Measurements from ENCODE around the gene FTO.

FTO gene

GRCh38 chr16:53905028-53905427 lies 201.1 kb downstream of the FTO start:
- no peaks in the 10 kb centered on the region for H3K36me3 ChIP-seq (replicated peaks; ENCODE audit: insufficient read depth, low read length)
- TF ChIP-seq EZH2phosphoT487 (IDR thresholded peaks at IDR 0.05; ENCODE audit: low read length) (no peak), EZH2 (optimal IDR thresholded peaks at IDR 0.05; ENCODE audit: low read depth, low read length) (no peak), CTCF (IDR thresholded peaks at IDR 0.05; ENCODE audit: low read length) (no peak)
- no peaks in the 10 kb centered on the region for H3K9me2 ChIP-seq (replicated peaks; ENCODE audit: insufficient read depth, low read length)
- no peaks in the 10 kb centered on the region for H4K20me1 ChIP-seq (ENCODE audit: insufficient read depth, low read length)
- no peaks in the 10 kb centered on the region for H3K9me3 ChIP-seq (replicated peaks; ENCODE audit: insufficient read depth, low read length)
- H3K9ac ChIP-seq (ENCODE audit: low read length): no peak overlapping the region
- no peak overlapping the region for H3K4me2 ChIP-seq (ENCODE audit: low read depth, low read length)
- no peak overlapping the region for H3K4me3 ChIP-seq (ENCODE audit: low read length)
- no peaks in the 10 kb centered on the region for H3K27me3 ChIP-seq (replicated peaks; ENCODE audit: insufficient read depth, low read length)
- H2AFZ ChIP-seq (ENCODE audit: low read length): no peak overlapping the region
- no peaks in the 10 kb centered on the region for H3F3A ChIP-seq (ENCODE audit: insufficient read depth, low read length)
- no peaks in the 10 kb centered on the region for H3K79me2 ChIP-seq (ENCODE audit: low read length)
- H3K4me1 ChIP-seq (ENCODE audit: low read length): no peaks in the 10 kb centered on the region
- DNase-seq: no peak
- no peak overlapping the region for H3K27ac ChIP-seq (ENCODE audit: low read length)

- H3K4me1 ChIP-seq (ENCODE audit: low read length): no peaks in the 10 kb centered on the region
- no peaks in the 10 kb centered on the region for H3K9me3 ChIP-seq (replicated peaks; ENCODE audit: insufficient read depth, low read length)
- H3K36me3 ChIP-seq (replicated peaks; ENCODE audit: insufficient read depth, low read length): no peaks in the 10 kb centered on the region
- no peak overlapping the region for H3K9ac ChIP-seq (ENCODE audit: low read length)
- no peaks in the 10 kb centered on the region for H3K79me2 ChIP-seq (ENCODE audit: low read length)
- no peak overlapping the region for H3K4me3 ChIP-seq (ENCODE audit: low read length)
- H3K27me3 ChIP-seq (replicated peaks; ENCODE audit: insufficient read depth, low read length): no peaks in the 10 kb centered on the region
- H3K27ac ChIP-seq (ENCODE audit: low read length): no peak overlapping the region
- H2AFZ ChIP-seq (ENCODE audit: low read length): no peak overlapping the region
- no peaks in the 10 kb centered on the region for H4K20me1 ChIP-seq (ENCODE audit: insufficient read depth, low read length)
- H3F3A ChIP-seq (ENCODE audit: insufficient read depth, low read length): no peaks in the 10 kb centered on the region
- H3K4me2 ChIP-seq (ENCODE audit: low read depth, low read length): no peak overlapping the region
- H3K9me2 ChIP-seq (replicated peaks; ENCODE audit: insufficient read depth, low read length): no peaks in the 10 kb centered on the region
- TF ChIP-seq EZH2phosphoT487 (IDR thresholded peaks at IDR 0.05; ENCODE audit: low read length) (no peak), CTCF (IDR thresholded peaks at IDR 0.05; ENCODE audit: low read length) (no peak), EZH2 (optimal IDR thresholded peaks at IDR 0.05; ENCODE audit: low read depth, low read length) (no peak)
- DNase-seq: no peak
Measured at GRCh38 chr16:53908731-53909130, 204.8 kb downstream of the FTO start.

GRCh38 chr16:53910990-53911389 lies 207.0 kb downstream of the FTO start:
- Histone ChIP-seq H3K9me2 (replicated peaks; ENCODE audit: insufficient read depth, low read length) (no peaks in the 10 kb centered on the region), H3F3A (ENCODE audit: insufficient read depth, low read length) (no peaks in the 10 kb centered on the region), H4K20me1 (ENCODE audit: insufficient read depth, low read length) (no peaks in the 10 kb centered on the region), H2AFZ (ENCODE audit: low read length) (no peak overlapping the region), H3K4me3 (ENCODE audit: low read length) (no peak overlapping the region), H3K79me2 (ENCODE audit: low read length) (no peaks in the 10 kb centered on the region), H3K9me3 (replicated peaks; ENCODE audit: insufficient read depth, low read length) (no peaks in the 10 kb centered on the region), H3K4me1 (ENCODE audit: low read length) (no peaks in the 10 kb centered on the region), H3K9ac (ENCODE audit: low read length) (no peak overlapping the region), H3K27ac (ENCODE audit: low read length) (no peak overlapping the region), H3K27me3 (replicated peaks; ENCODE audit: insufficient read depth, low read length) (no peaks in the 10 kb centered on the region), H3K36me3 (replicated peaks; ENCODE audit: insufficient read depth, low read length) (no peaks in the 10 kb centered on the region), H3K4me2 (ENCODE audit: low read depth, low read length) (no peak overlapping the region)
- no peak for DNase-seq
- TF ChIP-seq CTCF (IDR thresholded peaks at IDR 0.05; ENCODE audit: low read length) (no peak), EZH2 (optimal IDR thresholded peaks at IDR 0.05; ENCODE audit: low read depth, low read length) (no peak), EZH2phosphoT487 (IDR thresholded peaks at IDR 0.05; ENCODE audit: low read length) (no peak)
